ENCODE measurements around the gene PRR36. TPM values are rescaled to one million over a fixed set of nuclear protein-coding genes. Genes with fewer than 3 reads are reported as not detected.
A peak's percentile ranks its signal among the peaks of the same experiment; 100 is the strongest.

The PRR36 gene
- total and polyA plus RNA-seq, 10 of the 15 experiments (the other 5 are each of a cell fraction or from before 2014, with no cell fraction given) = 0.04 TPM; not detected in 9

DNA sequence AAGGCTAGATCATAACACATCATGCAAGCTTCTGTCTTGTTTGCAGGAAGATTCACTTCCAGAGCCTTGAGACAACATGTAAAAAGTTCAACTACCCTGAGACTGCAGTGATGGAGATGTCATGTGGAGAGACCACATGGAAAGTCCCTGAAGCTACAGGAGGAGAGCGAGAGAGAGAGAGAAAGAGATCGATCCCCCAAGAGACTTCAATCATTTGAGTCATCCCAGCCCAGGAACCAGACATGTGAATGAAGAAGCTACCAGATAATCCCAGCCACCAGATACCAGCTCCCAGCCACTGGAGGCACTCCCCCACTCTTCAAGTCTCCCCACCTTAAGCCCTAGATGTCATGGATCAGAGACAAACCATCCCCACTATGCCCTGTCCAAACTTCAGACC, 54.9 kb downstream of the PRR36 start (continued):
- TF ChIP-seq, protein P1, sequence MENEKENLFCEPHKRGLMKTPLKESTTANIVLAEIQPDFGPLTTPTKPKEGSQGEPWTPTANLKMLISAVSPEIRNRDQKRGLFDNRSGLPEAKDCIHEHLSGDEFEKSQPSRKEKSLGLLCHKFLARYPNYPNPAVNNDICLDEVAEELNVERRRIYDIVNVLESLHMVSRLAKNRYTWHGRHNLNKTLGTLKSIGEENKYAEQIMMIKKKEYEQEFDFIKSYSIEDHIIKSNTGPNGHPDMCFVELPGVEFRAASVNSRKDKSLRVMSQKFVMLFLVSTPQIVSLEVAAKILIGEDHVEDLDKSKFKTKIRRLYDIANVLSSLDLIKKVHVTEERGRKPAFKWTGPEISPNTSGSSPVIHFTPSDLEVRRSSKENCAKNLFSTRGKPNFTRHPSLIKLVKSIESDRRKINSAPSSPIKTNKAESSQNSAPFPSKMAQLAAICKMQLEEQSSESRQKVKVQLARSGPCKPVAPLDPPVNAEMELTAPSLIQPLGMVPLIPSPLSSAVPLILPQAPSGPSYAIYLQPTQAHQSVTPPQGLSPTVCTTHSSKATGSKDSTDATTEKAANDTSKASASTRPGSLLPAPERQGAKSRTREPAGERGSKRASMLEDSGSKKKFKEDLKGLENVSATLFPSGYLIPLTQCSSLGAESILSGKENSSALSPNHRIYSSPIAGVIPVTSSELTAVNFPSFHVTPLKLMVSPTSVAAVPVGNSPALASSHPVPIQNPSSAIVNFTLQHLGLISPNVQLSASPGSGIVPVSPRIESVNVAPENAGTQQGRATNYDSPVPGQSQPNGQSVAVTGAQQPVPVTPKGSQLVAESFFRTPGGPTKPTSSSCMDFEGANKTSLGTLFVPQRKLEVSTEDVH (IDR thresholded peaks at IDR 0.05; ENCODE audit: low read depth, partially characterized antibody) = no peak
- TF ChIP-seq NR2C2 (IDR thresholded peaks at IDR 0.05; ENCODE audit: borderline replicate concordance, control insufficient read depth, insufficient read length, low read depth) = no peak
- no peak for TF ChIP-seq DPF2 (IDR thresholded peaks at IDR 0.05)
- TF ChIP-seq TCF12 (IDR thresholded peaks at IDR 0.05; ENCODE audit: low read depth, low read length) = peak; percentile 72
- no peak for TF ChIP-seq SMC3 (IDR thresholded peaks at IDR 0.05; ENCODE audit: borderline replicate concordance, low read length)
- no peak for TF ChIP-seq ASH2L (IDR thresholded peaks at IDR 0.05; ENCODE audit: borderline replicate concordance, low read depth)
- TF ChIP-seq ZNF384 (IDR thresholded peaks at IDR 0.05; ENCODE audit: borderline replicate concordance, low read depth, low read length) = no peak
- no peak for TF ChIP-seq SMAD1 (IDR thresholded peaks at IDR 0.05; ENCODE audit: low read depth, partially characterized antibody)
- TF ChIP-seq SREBF2 (IDR thresholded peaks at IDR 0.05; ENCODE audit: low read length) = no peak
- TF ChIP-seq CEBPB (IDR thresholded peaks at IDR 0.05; ENCODE audit: borderline replicate concordance in 1 of 2, low read depth in 2 of 2, low read length in 2 of 2) = no peak
- TF ChIP-seq, protein P2, sequence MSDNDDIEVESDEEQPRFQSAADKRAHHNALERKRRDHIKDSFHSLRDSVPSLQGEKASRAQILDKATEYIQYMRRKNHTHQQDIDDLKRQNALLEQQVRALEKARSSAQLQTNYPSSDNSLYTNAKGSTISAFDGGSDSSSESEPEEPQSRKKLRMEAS (IDR thresholded peaks at IDR 0.05; ENCODE audit: low read depth, low read length) = no peak
- no peak for TF ChIP-seq KDM1A (IDR thresholded peaks at IDR 0.05; ENCODE audit: borderline replicate concordance)
- TF ChIP-seq, protein P3, sequence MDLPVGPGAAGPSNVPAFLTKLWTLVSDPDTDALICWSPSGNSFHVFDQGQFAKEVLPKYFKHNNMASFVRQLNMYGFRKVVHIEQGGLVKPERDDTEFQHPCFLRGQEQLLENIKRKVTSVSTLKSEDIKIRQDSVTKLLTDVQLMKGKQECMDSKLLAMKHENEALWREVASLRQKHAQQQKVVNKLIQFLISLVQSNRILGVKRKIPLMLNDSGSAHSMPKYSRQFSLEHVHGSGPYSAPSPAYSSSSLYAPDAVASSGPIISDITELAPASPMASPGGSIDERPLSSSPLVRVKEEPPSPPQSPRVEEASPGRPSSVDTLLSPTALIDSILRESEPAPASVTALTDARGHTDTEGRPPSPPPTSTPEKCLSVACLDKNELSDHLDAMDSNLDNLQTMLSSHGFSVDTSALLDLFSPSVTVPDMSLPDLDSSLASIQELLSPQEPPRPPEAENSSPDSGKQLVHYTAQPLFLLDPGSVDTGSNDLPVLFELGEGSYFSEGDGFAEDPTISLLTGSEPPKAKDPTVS (IDR thresholded peaks at IDR 0.05; ENCODE audit: low read depth, low read length) = no peak
- TF ChIP-seq RCOR1 (conservative IDR thresholded peaks at IDR 0.05; ENCODE audit: low read depth, low read length) = no peak
- TF ChIP-seq, protein P4, sequence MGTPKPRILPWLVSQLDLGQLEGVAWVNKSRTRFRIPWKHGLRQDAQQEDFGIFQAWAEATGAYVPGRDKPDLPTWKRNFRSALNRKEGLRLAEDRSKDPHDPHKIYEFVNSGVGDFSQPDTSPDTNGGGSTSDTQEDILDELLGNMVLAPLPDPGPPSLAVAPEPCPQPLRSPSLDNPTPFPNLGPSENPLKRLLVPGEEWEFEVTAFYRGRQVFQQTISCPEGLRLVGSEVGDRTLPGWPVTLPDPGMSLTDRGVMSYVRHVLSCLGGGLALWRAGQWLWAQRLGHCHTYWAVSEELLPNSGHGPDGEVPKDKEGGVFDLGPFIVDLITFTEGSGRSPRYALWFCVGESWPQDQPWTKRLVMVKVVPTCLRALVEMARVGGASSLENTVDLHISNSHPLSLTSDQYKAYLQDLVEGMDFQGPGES (IDR thresholded peaks at IDR 0.05) = no peak
- no peak for TF ChIP-seq MYB (IDR thresholded peaks at IDR 0.05; ENCODE audit: borderline replicate concordance, low read depth, low read length)
- TF ChIP-seq, protein P5, sequence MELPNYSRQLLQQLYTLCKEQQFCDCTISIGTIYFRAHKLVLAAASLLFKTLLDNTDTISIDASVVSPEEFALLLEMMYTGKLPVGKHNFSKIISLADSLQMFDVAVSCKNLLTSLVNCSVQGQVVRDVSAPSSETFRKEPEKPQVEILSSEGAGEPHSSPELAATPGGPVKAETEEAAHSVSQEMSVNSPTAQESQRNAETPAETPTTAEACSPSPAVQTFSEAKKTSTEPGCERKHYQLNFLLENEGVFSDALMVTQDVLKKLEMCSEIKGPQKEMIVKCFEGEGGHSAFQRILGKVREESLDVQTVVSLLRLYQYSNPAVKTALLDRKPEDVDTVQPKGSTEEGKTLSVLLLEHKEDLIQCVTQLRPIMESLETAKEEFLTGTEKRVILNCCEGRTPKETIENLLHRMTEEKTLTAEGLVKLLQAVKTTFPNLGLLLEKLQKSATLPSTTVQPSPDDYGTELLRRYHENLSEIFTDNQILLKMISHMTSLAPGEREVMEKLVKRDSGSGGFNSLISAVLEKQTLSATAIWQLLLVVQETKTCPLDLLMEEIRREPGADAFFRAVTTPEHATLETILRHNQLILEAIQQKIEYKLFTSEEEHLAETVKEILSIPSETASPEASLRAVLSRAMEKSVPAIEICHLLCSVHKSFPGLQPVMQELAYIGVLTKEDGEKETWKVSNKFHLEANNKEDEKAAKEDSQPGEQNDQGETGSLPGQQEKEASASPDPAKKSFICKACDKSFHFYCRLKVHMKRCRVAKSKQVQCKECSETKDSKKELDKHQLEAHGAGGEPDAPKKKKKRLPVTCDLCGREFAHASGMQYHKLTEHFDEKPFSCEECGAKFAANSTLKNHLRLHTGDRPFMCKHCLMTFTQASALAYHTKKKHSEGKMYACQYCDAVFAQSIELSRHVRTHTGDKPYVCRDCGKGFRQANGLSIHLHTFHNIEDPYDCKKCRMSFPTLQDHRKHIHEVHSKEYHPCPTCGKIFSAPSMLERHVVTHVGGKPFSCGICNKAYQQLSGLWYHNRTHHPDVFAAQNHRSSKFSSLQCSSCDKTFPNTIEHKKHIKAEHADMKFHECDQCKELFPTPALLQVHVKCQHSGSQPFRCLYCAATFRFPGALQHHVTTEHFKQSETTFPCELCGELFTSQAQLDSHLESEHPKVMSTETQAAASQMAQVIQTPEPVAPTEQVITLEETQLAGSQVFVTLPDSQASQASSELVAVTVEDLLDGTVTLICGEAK (IDR thresholded peaks at IDR 0.05; ENCODE audit: borderline replicate concordance) = no peak
- no peak for TF ChIP-seq KLF5 (IDR thresholded peaks at IDR 0.05; ENCODE audit: partially characterized antibody)
- TF ChIP-seq ZZZ3 (IDR thresholded peaks at IDR 0.05; ENCODE audit: control insufficient read depth, insufficient read length, low read depth) = no peak
- peak; percentile 33; the same call in 1 of the 2 replicates for TF ChIP-seq RAD51 (IDR thresholded peaks at IDR 0.05)
- TF ChIP-seq EGR1 (IDR thresholded peaks at IDR 0.05; ENCODE audit: borderline replicate concordance in 1 of 2, low read depth in 2 of 2, low read length in 2 of 2) = no peak
